Neural progenitor cell (in vitro differentiated cells): ENCODE measurements around the gene RPH3AL. TPM values are rescaled to one million over a fixed set of nuclear protein-coding genes. Genes with fewer than 3 reads are reported as not detected.

Experiments used
- DNase-seq: peaks from one replicate; pipeline ENCODE4 v3.0.0-alpha.2; 2016; ENCODE audit warnings: low spot score
- H2AFZ ChIP-seq: fragments of 200-600 bp; sonication (generic); replicated peaks from 2 replicates; pipeline ENCODE4 v1.6.1; 2016; ENCODE audit warnings: antibody characterized with exemption
- H3F3A ChIP-seq: fragments of 200-600 bp; sonication (generic); 2 replicates; pipeline ENCODE4 v1.6.1; 2016; ENCODE audit warnings: antibody characterized with exemption, low read depth
- H3K27ac ChIP-seq: fragments of 200-600 bp; sonication (generic); 2 replicates; pipeline ENCODE4 v1.5.1; 2016; ENCODE audit warnings: mild to moderate bottlenecking
- H3K27me3 ChIP-seq: fragments of 200-600 bp; sonication (generic); 2 replicates; pipeline ENCODE4 v1.6.1; 2016; ENCODE audit warnings: mild to moderate bottlenecking, moderate library complexity
- H3K36me3 ChIP-seq: fragments of 200-600 bp; sonication (generic); 2 replicates; pipeline ENCODE4 v1.5.1; 2016
- H3K4me1 ChIP-seq: fragments of 200-600 bp; sonication (generic); 2 replicates; pipeline ENCODE4 v1.6.1; 2016; ENCODE audit warnings: mixed run types
- H3K4me2 ChIP-seq: fragments of 200-600 bp; sonication (generic); 2 replicates; pipeline ENCODE4 v1.6.1; 2016
- H3K4me3 ChIP-seq: fragments of 200-600 bp; sonication (generic); 2 replicates; pipeline ENCODE4 v1.5.1; 2016
- H3K79me2 ChIP-seq: fragments of 200-600 bp; sonication (generic); 2 replicates; pipeline ENCODE4 v1.6.1; 2016; ENCODE audit warnings: low read depth
- H3K9ac ChIP-seq: fragments of 200-600 bp; sonication (generic); 2 replicates; pipeline ENCODE4 v1.6.1; 2016
- H3K9me3 ChIP-seq: fragments of 200-600 bp; sonication (generic); 2 replicates; pipeline ENCODE4 v1.5.1; 2016; ENCODE audit warnings: low read depth
- H4K20me1 ChIP-seq: fragments of 200-600 bp; sonication (generic); 2 replicates; pipeline ENCODE4 v1.6.1; 2016; ENCODE audit warnings: low read depth
- H3K27ac Mint-ChIP-seq: 3 replicates; pipeline ENCODE4 v1.8.0; 2021; ENCODE audit warnings: mixed read lengths
- H3K27me3 Mint-ChIP-seq: 2 replicates; pipeline ENCODE4 v1.8.0; 2022; ENCODE audit warnings: low read depth, mild to moderate bottlenecking, inconsistent platforms, moderate library complexity, mixed read lengths; ENCODE audit not compliant: insufficient read depth
- H3K36me3 Mint-ChIP-seq: 3 replicates; pipeline ENCODE4 v1.8.0; 2021; ENCODE audit warnings: mixed read lengths
- H3K4me1 Mint-ChIP-seq: 3 replicates; pipeline ENCODE4 v1.8.0; 2021; ENCODE audit warnings: mixed read lengths
- H3K4me3 Mint-ChIP-seq: 3 replicates; pipeline ENCODE4 v1.8.0; 2021; ENCODE audit warnings: mild to moderate bottlenecking, moderate library complexity, mixed read lengths
- H3K9me3 Mint-ChIP-seq: 3 replicates; pipeline ENCODE4 v1.8.0; 2020; ENCODE audit warnings: mixed read lengths
- CTCF ChIP-seq: fragments of 200-600 bp; sonication (generic); IDR thresholded peaks from 2 replicates; pipeline ENCODE4 v1.5.1; 2017; ENCODE audit warnings: antibody characterized with exemption, mild to moderate bottlenecking
- EZH2 ChIP-seq: fragments of 200-600 bp; sonication (generic); IDR thresholded peaks from 2 replicates; pipeline ENCODE4 v1.6.1; 2017; ENCODE audit warnings: antibody characterized with exemption, mild to moderate bottlenecking, moderate library complexity
- EZH2phosphoT487 ChIP-seq: fragments of 200-600 bp; sonication (generic); IDR thresholded peaks from 2 replicates; pipeline ENCODE4 v1.6.1; 2017; ENCODE audit warnings: antibody characterized with exemption
- total RNA-seq: library from RNA; depleted of rRNA; stranded (reverse); fragments of >200 nt; gene quantifications from 2 replicates; pipeline ENCODE4 v1.2.3, GENCODE V29; 2015; ENCODE audit warnings: low replicate concordance

RPH3AL gene
- total RNA-seq, 1 donor from 2014 or later, result 7.5 TPM

DNA sequence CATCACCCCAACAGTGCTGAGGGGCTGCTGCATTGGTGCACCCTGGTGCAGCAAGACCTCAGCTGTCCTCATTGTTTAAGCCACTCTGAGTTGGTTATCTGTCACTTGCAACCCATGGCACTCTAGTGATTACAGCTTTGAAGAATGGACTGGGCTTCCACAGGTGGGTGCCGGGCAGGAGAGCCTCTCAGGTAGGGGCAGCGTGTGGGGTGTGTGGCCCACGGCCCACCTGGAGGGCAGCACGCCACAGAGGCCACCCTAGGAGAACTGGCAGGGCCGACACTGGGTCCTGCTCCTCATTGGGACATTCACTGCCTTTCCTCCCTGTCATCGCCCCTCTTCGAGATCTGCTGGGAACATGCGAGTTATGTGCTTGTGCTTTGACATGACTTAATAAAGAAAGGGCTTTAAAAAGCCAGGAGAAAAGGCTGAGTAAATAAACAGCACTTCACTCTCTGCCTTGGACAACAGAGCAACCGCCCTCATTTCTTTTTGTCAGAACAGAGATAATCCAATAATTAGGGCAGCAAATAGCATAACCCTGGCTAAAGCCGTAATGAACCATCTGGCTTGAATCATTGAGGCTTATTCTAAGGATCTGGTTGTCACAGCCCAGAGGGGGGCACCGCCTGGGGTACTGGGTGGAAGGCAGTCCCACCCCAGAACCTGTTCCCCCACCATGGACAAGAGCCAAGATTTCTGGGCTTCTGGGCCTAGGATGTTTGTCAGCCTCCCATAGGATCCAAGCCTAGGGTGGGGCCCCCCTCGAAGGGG lies 174.1 kb downstream of the RPH3AL start:
- H3K4me3 ChIP-seq, result no peak overlapping the region
- H3K27me3 Mint-ChIP-seq, result peaks cover 43% of the 10 kb centered on the region
- peaks cover 70% of the 10 kb centered on the region for H3K27me3 ChIP-seq
- H3K4me1 ChIP-seq, result peaks cover 12% of the 10 kb centered on the region
- no peak overlapping the region for H3K27ac ChIP-seq
- no peak overlapping the region for H3K9ac ChIP-seq
- H3K36me3 ChIP-seq, result no peaks in the 10 kb centered on the region
- no peak overlapping the region for H3K4me2 ChIP-seq
- H3K36me3 Mint-ChIP-seq, result peaks cover 2% of the 10 kb centered on the region
- peaks cover 15% of the 10 kb centered on the region for H3K4me1 Mint-ChIP-seq
- peaks cover 3% of the 10 kb centered on the region for H3F3A ChIP-seq
- H2AFZ ChIP-seq, result no peak overlapping the region
- H3K79me2 ChIP-seq, result no peaks in the 10 kb centered on the region
- H3K4me3 Mint-ChIP-seq, result no peak overlapping the region
- TF ChIP-seq CTCF, result no peak
- TF ChIP-seq EZH2, result no peak
- no peak for TF ChIP-seq EZH2phosphoT487
- no peak overlapping the region for H3K27ac Mint-ChIP-seq
- H4K20me1 ChIP-seq, result peaks cover 13% of the 10 kb centered on the region
- peaks cover 4% of the 10 kb centered on the region for H3K9me3 Mint-ChIP-seq
- no peak for DNase-seq
- H3K9me3 ChIP-seq, result no peaks in the 10 kb centered on the region

DNA sequence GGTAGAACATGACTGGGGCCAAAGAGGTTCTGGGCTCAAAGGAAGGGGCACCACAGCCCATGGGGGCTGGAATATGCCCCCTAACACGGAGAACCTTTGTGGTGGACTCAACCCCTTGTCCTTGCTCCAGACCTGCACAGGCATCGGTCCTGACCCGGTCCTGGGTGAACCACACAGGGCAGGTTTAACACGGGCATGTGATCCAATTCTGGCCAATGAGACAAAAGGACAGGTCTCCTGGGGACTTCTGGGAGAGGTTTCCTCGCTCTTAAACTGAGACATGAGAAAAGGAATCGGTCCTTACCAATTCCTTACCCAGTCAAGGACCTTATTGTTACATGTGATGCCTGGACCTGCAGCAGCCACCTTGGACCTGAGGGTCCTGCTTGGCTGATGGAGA lies 174.8 kb downstream of the RPH3AL start:
- Mint-ChIP-seq H3K36me3 (peaks cover 2% of the 10 kb centered on the region), H3K27ac (no peak overlapping the region), H3K27me3 (peaks cover 35% of the 10 kb centered on the region), H3K4me3 (no peak overlapping the region), H3K9me3 (peaks cover 7% of the 10 kb centered on the region), H3K4me1 (peaks cover 15% of the 10 kb centered on the region)
- Histone ChIP-seq H3K27ac (no peak overlapping the region), H3K4me3 (no peak overlapping the region), H3K4me1 (peaks cover 12% of the 10 kb centered on the region), H3K36me3 (no peaks in the 10 kb centered on the region), H3F3A (peaks cover 3% of the 10 kb centered on the region), H3K79me2 (no peaks in the 10 kb centered on the region), H2AFZ (no peak overlapping the region), H3K9me3 (no peaks in the 10 kb centered on the region), H3K27me3 (peaks cover 63% of the 10 kb centered on the region), H4K20me1 (peaks cover 13% of the 10 kb centered on the region), H3K9ac (no peak overlapping the region), H3K4me2 (no peak overlapping the region)
- TF ChIP-seq EZH2 (no peak), EZH2phosphoT487 (no peak), CTCF (no peak)
- no peak for DNase-seq

DNA sequence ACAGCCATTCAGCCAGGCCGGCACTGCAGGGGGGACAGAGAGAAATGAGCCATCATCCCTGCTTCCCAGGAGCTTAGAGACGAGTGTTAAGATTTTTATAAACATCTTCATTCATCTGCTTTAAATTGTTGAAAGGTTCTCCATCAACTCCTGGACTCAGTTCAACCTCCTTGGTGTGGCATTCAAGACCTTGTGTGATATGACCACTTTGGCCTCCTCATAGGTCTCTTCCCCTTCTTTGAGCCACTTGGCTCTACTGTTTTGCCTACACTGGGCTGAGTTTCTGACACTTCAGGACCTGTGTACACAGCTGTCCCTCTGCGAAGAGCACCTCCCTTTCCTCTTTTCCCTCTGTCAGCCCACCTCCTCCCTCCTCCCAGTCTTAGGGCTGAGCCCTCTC lies 175.5 kb downstream of the RPH3AL start:
- Mint-ChIP-seq H3K4me3 (no peak overlapping the region), H3K4me1 (peaks cover 13% of the 10 kb centered on the region), H3K27ac (peak overlapping the region; percentile 66), H3K9me3 (peaks cover 7% of the 10 kb centered on the region), H3K36me3 (peaks cover under 1% of the 10 kb centered on the region), H3K27me3 (peaks cover 31% of the 10 kb centered on the region)
- Histone ChIP-seq H3K79me2 (no peaks in the 10 kb centered on the region), H3K9ac (no peak overlapping the region), H4K20me1 (peaks cover 10% of the 10 kb centered on the region), H3K4me2 (no peak overlapping the region), H3K27me3 (peaks cover 56% of the 10 kb centered on the region), H3K9me3 (no peaks in the 10 kb centered on the region), H3K4me3 (no peak overlapping the region), H3F3A (peaks cover 3% of the 10 kb centered on the region), H3K27ac (no peak overlapping the region), H2AFZ (no peak overlapping the region), H3K4me1 (peaks cover 12% of the 10 kb centered on the region), H3K36me3 (no peaks in the 10 kb centered on the region)
- TF ChIP-seq EZH2 (no peak), CTCF (no peak), EZH2phosphoT487 (no peak)
- DNase-seq, result no peak
